ENCODE data around the gene NUP93.
A peak's percentile ranks its signal among the peaks of the same experiment; 100 is the strongest.

NUP93 gene

DNA sequence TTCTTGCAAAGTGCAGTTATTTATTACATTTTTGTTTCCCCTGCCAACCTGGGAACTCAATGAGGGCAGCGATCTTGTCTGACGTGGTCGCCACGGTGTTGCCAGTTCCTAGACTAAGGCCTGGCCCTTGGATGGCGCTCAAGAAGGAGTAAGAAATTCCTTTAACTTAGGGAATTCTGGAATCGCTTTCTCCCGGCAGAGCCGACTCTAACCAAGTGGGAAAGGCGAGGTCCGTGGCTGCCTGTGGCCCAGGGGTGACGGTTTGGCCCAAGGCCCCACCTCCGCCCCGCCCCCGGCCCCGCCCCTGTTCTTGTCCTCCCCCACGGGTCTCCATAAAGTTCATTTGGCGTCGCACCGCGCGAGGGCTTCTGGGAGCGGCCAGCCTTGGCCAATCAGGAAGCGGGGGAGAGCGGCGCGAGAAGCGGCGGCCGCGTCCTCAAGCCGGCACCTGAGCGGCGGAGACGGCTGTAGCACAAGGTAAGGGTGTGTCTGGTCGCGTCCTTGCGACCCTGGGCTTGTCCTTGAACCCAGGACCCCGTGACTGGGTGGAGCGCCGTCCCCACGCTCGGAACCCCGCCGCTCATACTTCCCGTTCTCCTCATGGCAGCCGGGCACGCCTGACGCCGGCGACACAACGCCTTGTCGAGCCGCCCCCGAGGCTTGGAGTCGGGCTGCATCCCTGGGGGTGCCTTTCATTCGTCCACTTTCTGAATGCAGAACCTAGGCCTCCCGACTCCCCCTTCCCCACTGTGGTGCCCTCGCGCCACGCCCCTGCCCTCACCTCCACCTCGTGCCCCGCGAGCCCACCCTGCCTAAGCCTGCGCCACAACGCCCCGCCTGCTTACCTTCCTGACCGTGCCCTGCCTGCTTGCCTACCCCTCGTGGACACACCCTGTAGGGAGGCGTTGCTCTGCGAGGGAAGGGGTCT is at the start of gene NUP93:
NUP93 (plus strand) TSS at position 395 of the 928 bp plus-strand sequence. CDS start 18,119 bp downstream, outside the sequence.
- peak; percentile 88 for DNase-seq (ENCODE audit: low read depth)

DNA sequence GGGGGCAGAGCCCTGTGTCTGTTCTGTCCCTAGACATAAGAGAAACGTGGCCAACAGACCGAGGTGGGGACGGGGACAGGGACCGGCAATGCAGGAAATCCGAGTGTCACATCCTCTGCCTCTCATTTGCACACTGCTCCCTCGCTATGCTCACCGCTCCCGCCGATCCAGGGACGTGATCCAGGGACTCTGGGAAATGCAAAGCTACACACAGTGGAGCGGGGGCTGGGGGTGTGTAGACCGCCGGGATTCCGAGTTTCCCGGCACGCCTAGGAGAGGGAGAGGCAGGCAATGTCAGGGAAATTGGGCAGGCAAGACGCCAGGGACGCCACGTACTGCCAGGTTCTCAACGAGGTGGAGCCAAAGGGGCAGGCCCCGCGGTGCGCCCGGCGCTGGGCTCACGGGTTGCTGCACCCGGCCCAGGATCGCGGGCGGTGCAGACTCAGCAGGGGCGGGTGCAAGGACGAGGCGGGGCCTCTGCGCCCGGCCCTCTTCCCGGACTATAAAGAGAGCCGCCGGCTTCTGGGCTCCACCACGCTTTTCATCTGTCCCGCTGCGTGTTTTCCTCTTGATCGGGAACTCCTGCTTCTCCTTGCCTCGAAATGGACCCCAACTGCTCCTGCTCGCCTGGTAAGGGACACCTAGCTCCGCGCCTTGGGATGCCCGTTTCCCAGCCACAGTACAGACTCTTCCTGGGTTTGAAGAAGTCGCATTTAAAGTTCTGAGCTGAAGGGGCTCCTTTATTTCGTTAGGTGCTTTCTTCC is 47.8 kb upstream of the NUP93 start, which contains the start of gene MT1X:
MT1X (plus strand) TSS at position 532 of the 764 bp plus-strand sequence; CDS start at position 603, 71 bp downstream.
- peak; percentile 92 for DNase-seq (ENCODE audit: low read depth)

DNA sequence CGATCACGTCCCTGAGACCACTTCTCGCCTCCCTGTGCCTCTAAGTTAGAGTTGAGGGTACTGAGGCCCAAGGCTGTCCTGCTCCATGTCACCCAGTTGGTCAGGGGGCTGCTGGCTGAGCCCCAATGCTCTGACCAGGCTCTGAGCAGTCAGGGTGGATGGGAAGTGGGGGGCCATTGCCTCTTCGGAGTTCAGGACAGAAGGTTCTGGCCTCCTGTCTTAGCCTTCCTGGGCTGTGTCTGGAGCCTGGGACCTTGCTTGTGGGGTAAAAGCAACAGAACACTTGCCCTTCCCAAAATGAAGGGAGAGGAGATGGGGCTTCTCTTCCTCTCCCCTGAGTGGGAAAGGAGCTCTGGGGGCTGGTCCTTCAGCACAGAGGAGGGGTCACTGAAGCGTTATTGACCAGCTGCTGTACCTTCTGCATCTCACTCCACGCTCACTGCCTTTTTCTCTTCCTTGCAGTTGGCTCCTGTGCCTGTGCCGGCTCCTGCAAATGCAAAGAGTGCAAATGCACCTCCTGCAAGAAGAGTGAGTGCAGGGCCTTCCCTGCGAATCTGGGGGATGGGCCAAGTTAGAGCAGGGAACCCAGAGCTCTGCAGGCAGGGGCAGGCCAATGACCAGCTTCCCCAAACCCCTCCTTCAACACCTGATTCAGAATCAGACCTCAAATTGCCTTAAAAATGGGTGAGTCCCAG is 47.1 kb upstream of the NUP93 start:
- no peak for DNase-seq (ENCODE audit: low read depth)

DNA sequence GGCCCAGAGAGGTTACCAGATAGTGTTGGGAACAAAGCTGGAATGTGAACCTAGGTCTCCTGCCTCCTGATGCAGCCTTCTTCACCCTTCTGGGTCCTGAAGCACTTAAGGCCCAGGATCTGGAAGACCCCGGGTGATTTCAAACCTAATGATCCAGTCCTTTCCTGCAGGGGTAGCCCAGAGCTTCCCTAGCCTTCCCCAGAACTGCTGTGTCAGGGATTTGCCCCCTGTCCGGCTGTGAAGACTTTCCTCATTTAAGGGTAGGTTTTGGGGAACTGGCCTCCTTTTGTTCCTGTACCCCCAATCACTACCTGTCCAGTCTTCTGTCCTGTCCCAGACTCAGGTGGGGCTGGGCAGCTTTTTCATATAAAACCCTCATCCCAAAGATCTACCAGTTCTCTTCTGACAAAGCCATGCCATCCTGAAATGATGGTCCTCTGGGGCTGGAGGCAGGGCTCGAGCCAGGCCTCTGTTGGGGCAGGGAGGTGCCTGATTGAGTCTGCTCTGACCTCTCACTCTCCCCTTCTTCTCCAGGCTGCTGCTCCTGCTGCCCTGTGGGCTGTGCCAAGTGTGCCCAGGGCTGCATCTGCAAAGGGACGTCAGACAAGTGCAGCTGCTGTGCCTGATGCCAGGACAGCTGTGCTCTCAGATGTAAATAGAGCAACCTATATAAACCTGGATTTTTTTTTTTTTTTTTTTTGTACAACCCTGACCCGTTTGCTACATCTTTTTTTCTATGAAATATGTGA is 46.3 kb upstream of the NUP93 start:
- no peak for DNase-seq (ENCODE audit: low read depth)

DNA sequence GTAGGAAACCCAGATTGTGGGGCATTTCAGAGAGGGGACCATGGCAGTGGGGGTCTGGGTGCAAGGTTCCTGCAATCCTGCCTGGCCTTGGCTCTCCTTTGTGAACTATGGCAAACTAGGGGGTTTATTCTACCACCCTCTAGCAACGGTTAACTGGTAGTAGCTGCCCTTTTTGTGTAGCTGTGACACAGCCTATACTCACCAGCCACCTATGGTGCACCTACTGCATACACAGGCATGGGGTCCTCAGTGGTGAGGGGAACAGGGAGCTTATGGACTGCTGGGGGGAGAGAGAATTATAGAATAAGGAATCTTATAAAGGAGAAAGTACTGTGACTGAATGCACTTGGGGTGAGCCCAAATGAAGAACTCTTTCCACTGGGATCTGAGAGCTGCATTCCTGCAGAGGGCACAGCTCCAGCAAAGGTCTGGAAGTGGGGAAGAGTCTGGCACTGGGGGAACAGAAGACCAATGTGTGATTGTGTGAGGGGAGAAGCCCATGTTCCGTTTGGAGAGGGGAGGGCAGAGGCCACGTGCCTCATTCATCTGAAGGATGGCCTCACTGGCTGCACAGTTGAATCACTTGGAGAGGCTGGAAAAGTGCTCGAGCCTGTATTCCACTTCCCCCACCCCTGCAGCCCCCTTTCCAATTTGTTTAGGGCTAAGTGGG is 45.5 kb upstream of the NUP93 start:
- DNase-seq (ENCODE audit: low read depth): no peak

DNA sequence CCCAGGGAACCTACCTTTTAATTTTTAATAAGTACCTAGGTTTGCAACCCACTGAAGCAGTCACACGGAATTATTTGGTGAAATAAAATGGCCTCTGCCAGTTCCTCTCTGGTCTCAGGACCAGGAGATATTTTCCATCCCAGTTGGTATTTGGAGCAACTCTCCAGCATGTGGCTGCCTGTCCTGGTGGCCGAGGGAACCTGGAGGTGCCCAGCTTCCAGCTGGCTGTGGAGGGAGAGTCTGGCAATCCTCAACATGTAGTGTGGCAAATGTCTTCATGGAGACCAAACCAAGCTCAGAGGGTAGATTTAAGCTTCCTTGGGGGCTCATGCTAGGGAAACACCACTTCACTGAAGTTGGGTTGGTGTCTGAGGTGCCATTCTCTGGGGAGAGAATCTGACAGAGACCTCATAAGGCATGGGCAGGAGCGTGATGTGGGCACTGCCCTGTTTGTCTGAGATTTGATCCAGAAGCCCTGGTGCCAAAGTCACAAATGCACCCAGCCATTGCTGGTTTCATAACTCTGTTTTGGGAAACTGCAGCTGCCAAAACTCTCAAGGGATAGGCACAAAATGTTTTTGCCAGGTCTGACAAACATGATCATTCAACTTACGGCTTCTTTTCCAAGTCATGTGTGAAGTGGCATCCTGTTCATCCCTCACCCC is 44.9 kb upstream of the NUP93 start:
- no peak for DNase-seq (ENCODE audit: low read depth)

DNA sequence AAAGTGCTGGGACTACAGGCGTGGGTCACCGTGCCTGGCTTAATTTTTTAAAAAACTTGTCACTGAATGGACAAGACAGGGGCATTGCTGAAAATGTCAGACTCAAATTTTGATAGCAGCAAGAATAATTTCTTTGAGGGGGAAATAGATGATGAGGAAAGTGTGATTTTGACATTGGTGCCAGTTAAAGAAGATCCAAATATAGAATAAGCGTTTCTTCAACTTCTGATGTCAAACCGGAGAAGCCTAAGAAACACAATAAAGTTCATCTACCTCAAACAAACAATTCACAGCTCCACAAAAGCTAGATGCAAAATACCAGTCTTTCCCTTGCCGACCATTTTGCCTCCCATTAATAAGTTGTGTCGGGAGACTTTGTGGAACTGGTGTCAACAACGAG is 43.2 kb upstream of the NUP93 start:
- no peak for DNase-seq (ENCODE audit: low read depth)

DNA sequence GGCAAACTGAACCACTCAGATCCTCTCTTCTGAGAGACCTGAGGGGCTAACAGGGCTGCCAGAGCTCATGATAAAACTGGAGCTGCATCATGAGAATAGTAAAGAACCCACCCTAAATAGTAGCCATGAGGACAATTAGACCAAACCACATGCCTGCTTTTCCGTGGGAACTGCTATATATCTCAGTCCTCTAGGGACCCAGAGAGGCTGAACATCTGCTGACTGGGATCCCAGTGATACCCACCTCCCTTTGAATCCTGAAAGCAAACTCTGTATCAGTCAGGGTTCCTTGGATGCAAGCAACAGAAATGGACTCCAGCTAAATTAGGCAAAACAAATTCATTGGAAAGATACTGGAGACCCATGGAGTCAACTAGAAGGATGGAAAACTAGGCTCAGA is 41.2 kb upstream of the NUP93 start:
- DNase-seq (ENCODE audit: low read depth): no peak

DNA sequence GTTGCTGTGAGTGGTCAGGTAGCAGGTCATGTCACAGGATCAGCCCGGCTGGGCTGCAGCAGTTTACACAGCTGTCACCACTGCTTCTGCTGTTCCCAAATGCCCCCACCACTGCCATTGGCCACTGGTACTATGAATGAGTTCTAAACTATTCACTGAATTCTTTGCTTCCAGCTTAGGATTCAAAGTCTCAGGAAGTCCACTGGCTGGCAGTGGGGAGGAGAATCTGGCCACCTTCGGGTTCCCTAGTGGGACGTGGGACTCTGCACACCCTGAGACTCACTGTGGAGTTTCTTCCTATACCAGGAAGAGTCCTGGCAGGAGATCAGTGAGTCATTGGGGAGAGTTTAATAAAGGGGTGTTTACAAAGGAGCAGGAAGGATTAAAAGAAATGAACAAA is 40.8 kb upstream of the NUP93 start:
- DNase-seq (ENCODE audit: low read depth): no peak

DNA sequence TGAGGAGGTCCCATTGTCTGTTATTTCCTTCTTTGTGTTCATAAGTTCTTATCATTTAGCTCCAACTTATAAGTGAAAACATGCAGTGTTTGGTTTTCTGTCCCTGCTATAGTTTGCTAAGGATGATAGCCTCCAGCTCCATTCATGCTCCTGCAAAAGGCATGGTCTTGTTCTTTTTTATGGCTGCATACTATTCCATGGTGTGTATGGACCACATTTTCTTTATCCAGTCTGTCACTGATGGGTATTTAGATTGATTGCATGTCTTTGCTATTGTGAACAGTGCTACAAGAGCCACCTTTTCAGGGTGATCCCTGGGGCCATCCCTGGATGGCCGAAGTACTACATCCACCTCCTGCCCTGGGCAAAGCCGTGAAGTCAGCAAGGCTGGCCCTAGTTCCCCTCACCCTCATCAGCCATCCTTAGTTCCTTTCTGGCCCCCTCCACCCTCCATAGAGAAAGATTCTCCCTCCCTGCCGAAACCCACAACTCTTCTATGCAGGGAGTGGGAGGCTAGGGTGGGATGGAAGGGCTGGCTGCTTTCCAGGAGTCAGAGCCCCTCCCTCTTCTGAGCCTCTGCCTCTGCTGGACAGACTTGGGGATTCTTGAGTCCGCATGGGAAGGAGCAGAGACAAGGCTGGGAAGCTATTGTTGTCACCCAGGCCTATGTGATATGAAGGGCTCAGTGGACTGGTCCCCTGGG is 39.4 kb upstream of the NUP93 start:
- DNase-seq (ENCODE audit: low read depth): no peak

DNA sequence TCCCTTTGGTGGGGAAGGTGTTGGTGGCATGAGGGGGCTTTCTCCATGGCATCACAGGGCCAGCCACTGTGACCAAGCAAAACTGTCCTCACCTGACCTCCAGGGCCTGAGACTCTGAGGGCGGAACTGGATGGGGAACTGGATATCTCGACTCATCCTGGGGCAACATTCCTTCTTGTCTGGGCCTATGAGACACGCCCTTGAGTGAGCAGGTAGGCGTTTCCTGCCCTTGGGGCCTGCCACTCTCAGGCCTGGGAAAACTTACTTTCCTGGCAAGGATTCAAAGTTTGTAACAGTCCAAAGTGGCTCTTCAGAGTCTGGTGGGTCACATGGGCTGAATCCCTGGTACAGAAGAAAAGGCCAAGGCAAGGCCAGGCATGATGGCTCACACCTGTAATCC is 38.0 kb upstream of the NUP93 start:
- no peak for DNase-seq (ENCODE audit: low read depth)

DNA sequence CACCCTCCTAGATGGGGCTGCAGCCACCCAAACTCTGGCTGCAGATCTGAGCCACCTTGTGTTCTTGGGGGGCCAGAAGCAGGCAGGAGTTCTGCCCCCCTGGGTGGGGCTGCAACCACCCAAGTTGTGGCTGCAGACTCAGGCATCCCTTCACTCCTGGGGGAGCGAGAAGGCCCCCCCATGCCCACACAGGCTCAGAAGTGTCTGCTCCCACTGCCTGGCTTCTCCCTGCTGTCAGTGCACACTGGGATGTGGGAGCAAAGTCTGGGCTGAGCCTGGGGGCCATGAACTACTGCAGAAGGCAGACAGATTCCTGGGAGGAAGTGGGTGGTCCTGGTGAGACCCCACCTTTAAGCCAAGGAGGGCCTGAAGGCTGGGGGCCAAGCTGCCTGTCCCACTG is 34.7 kb upstream of the NUP93 start:
- DNase-seq (ENCODE audit: low read depth): no peak

DNA sequence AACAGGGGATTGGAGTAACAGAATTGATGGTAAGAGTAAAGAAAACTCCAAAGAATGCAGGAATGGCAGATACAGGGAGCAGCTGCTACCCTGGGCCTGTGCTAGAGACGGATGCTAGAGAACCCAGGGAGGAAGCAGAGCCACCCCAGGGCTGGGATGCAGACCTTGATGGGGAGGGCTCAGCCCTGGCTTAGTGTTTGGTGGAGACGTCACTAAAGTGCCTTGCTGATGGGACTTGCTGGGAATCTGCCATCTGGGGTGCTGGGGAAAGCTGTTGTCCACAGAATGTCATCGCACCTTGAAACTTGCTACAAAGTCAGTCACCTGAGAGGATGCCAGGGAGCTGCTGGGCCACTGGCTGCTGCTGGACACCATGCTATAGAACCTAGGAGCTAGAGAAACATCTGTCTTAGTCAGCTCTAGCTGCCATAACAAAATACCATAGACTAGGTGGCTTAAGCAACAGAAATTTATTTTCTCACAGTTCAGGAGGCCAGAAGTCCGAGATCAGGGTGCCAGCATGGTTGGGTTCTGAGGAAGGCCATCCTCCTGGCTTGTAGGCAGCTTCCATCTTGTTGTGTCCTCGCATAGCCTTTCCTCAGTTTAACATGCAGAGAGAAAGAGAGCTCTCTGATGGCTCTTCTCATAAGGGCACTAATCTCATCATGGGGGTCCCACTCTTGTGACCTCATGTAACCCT is 32.3 kb upstream of the NUP93 start:
- no peak for DNase-seq (ENCODE audit: low read depth)

DNA sequence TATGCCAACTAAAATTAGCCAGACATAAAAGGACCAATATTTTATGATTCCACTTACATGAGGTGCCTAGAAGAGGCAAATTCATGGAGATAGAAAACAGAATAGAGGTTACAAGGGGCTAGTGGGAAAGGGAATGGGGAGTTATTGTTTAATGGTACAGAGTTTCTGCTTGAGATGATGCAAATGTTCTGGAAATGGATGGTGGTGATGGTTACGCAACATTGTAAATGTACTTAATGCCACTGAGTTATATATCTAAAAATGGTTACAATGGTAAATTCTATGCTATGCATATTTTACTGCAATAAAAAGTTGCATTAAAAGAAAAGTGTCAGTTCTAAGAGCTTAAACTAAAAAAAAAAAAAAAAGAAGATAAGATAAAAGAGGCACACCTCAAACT is 29.7 kb upstream of the NUP93 start:
- DNase-seq (ENCODE audit: low read depth): no peak

DNA sequence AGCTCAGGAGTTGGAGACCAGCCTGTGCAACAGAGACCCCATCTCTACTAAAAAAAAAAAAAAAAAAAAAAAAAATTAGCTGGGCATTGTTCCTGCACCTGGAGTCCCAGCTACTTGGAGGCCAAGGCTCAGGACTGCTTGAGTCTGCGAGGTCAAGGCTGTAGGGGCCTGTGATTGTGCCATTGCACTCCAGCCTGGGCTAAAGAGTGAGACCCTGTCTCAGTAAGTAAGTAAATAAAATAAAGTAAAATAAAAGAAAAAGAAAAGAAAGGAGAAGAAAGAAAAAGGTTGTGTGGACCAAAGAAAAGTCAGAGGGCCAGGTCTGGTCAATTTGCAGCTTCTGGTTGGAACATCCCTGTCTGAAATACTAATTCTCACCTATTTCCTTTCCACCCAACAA is 29.3 kb upstream of the NUP93 start:
- no peak for DNase-seq (ENCODE audit: low read depth)

DNA sequence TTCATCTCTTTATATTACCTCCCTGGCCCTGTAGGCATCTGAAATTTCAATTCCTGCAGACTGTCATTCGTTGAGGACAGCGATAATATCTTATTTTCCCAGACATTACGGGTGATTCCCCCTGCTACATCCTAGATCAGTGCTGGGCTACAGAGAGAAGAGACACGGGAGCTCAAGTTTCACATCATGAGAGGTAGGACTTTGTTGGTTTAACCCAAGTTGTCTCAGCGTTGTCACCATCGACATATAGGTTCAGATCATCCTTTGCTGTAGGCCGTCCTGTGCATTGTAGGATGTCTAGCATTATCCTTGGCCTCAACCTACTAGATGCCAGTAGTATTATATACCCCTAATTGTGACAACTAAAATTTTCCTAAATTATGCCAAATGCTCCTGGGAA is 28.4 kb upstream of the NUP93 start:
- DNase-seq (ENCODE audit: low read depth): no peak

DNA sequence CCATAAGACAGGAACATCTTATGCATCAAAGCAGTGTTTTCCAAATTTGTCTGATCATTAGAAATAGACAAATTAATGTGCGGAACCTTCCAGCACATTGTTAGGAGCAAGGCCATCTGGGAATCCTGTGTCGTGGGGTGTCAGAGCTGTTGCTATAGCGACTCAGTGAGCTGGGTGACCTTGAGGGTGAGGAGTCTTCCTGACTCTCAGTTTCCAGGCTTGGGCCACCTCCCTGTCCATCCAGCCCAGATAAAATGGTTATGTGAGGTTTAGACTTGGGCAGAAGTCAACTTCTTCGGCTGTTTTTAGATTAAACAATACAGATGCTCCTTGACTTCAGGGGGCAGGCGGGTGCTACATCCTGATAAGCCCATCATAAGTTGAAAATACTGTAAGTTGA is 27.1 kb upstream of the NUP93 start:
- no peak for DNase-seq (ENCODE audit: low read depth)

DNA sequence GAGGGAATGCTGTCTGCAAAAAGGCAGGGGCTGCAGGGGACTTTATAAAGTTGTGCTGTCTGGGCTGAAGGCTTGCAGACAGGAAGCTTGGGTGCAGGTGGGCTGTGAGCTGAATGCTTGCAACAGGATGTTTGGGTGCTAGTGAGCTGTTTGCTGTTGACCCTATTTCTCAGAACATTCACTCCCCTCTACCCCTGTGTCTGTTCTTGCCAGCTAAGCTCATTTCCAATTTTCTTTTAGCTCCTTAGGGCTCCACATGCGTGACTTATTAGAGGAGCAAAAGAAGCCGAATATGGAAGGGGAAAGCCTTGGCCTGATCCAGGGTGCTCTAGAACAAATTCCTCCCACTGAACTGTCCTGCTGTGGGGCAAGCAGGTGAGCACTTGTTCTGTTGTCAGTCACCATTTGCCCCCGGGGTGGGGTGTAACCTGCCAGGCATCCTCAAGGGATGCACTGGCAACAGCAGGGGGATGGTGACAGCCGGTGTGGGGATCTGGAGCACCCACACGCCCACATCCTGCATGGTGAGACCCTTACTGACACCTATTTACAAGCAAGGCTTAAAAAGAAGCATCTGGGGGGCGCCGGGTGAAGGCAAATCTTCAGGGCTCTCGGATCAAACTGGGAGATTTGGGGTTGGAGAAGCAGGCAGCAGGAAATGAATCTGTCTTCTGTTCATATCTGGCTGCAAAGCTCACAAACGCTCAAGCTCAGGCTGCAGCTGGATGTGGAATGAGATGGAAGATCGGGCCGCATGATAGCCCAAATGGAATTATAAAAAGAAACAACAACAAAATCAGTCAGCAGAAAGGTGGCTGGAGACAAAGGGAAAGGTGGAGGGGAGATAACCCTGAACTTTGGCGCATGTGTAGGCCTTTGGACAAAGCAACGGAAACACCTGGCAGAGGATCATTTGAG is 21.1 kb upstream of the NUP93 start:
- DNase-seq (ENCODE audit: low read depth): no peak

All from activated T-cell treated with anti-CD3 and anti-CD28 coated beads for 48 hours (primary cell).